OCI-LY3 (cell line): ENCODE measurements around the gene CACNA1C.

ENCODE experiments used
- CTCF ChIP-seq: fragments of 200-600, 300-600 bp; sonication (generic); IDR thresholded peaks from 2 replicates; pipeline ENCODE4 v1.5.1; 2014; ENCODE audit warnings: antibody characterized with exemption, low read length, low read depth
- EZH2phosphoT487 ChIP-seq: fragments of 200-600 bp; shearing (Covaris generic); IDR thresholded peaks from 2 replicates; pipeline ENCODE4 v1.6.1; 2018; ENCODE audit warnings: antibody characterized with exemption, mixed run types, low read depth

GRCh38 chr12:2693244-2693860 is 640.6 kb downstream of the CACNA1C start:
- TF ChIP-seq CTCF (no peak), EZH2phosphoT487 (no peak)
